Measurements from ENCODE around the gene RAVER2.
"Not testable (repeated sequence)": the region's sequence is repeated elsewhere in the genome, so short reads cannot be mapped to it uniquely, and the experiment has no call there.

RAVER2 gene

GRCh38 chr1:64810001-64810400 lies 65.1 kb downstream of the RAVER2 start:
- H3K4me1 ChIP-seq (ENCODE audit: low read length), result no peaks in the 10 kb centered on the region
- no peak overlapping the region for H3K9ac ChIP-seq (ENCODE audit: low read length)
- H3K36me3 ChIP-seq (replicated peaks; ENCODE audit: low read depth, low read length), result no peaks in the 10 kb centered on the region
- no peaks in the 10 kb centered on the region for H3K27me3 ChIP-seq (ENCODE audit: low read depth, low read length)
- H2AFZ ChIP-seq (ENCODE audit: low read depth, low read length), result no peak overlapping the region
- H4K20me1 ChIP-seq (ENCODE audit: insufficient read depth, low read length), result no peaks in the 10 kb centered on the region
- no peak overlapping the region for H3K4me3 ChIP-seq (ENCODE audit: low read length)
- TF ChIP-seq EZH2phosphoT487 (IDR thresholded peaks at IDR 0.05; ENCODE audit: low read depth) (no peak), CTCF (IDR thresholded peaks at IDR 0.05; ENCODE audit: low read depth, low read length) (no peak)
- H3K27ac ChIP-seq (ENCODE audit: low read length), result no peak overlapping the region
- H3K9me3 ChIP-seq (ENCODE audit: insufficient read depth, low read length), result no peaks in the 10 kb centered on the region
- H3K4me2 ChIP-seq (ENCODE audit: low read length), result no peak overlapping the region
- no peaks in the 10 kb centered on the region for H3K79me2 ChIP-seq (ENCODE audit: low read length)

- H3K27me3 ChIP-seq (ENCODE audit: low read depth, low read length), result no peaks in the 10 kb centered on the region
- H2AFZ ChIP-seq (ENCODE audit: low read depth, low read length), result no peak overlapping the region
- H3K4me2 ChIP-seq (ENCODE audit: low read length), result no peak overlapping the region
- no peak overlapping the region for H3K9ac ChIP-seq (ENCODE audit: low read length)
- no peaks in the 10 kb centered on the region for H3K79me2 ChIP-seq (ENCODE audit: low read length)
- no peaks in the 10 kb centered on the region for H3K4me1 ChIP-seq (ENCODE audit: low read length)
- H3K4me3 ChIP-seq (ENCODE audit: low read length), result no peak overlapping the region
- no peaks in the 10 kb centered on the region for H4K20me1 ChIP-seq (ENCODE audit: insufficient read depth, low read length)
- TF ChIP-seq CTCF (IDR thresholded peaks at IDR 0.05; ENCODE audit: low read depth, low read length), result no peak
- TF ChIP-seq EZH2phosphoT487 (IDR thresholded peaks at IDR 0.05; ENCODE audit: low read depth), result no peak
- H3K36me3 ChIP-seq (replicated peaks; ENCODE audit: low read depth, low read length), result no peaks in the 10 kb centered on the region
- no peak overlapping the region for H3K27ac ChIP-seq (ENCODE audit: low read length)
- H3K9me3 ChIP-seq (ENCODE audit: insufficient read depth, low read length), result no peaks in the 10 kb centered on the region
Measured at GRCh38 chr1:64811131-64811530, 66.3 kb downstream of the RAVER2 start.

GRCh38 chr1:64814427-64814826 lies 69.6 kb downstream of the RAVER2 start:
- TF ChIP-seq EZH2phosphoT487 (IDR thresholded peaks at IDR 0.05; ENCODE audit: low read depth) (no peak), CTCF (IDR thresholded peaks at IDR 0.05; ENCODE audit: low read depth, low read length) (no peak)

GRCh38 chr1:64817364-64817763 lies 72.5 kb downstream of the RAVER2 start:
- H3K4me1 ChIP-seq (ENCODE audit: low read length); H3K27ac ChIP-seq (ENCODE audit: low read length); H3K79me2 ChIP-seq (ENCODE audit: low read length); H3K4me3 ChIP-seq (ENCODE audit: low read length); H3K4me2 ChIP-seq (ENCODE audit: low read length); H3K27me3 ChIP-seq (ENCODE audit: low read depth, low read length); H4K20me1 ChIP-seq (ENCODE audit: insufficient read depth, low read length); H2AFZ ChIP-seq (ENCODE audit: low read depth, low read length); H3K9me3 ChIP-seq (ENCODE audit: insufficient read depth, low read length); H3K36me3 ChIP-seq (replicated peaks; ENCODE audit: low read depth, low read length); H3K9ac ChIP-seq (ENCODE audit: low read length): not testable (repeated sequence)

More at GRCh38 chr1:64814427-64814826, 69.6 kb downstream of the RAVER2 start:
- no peaks in the 10 kb centered on the region for H3K36me3 ChIP-seq (replicated peaks; ENCODE audit: low read depth, low read length)
- H3K9ac ChIP-seq (ENCODE audit: low read length), result no peak overlapping the region
- H2AFZ ChIP-seq (ENCODE audit: low read depth, low read length), result no peak overlapping the region
- H3K79me2 ChIP-seq (ENCODE audit: low read length), result no peaks in the 10 kb centered on the region
- no peaks in the 10 kb centered on the region for H4K20me1 ChIP-seq (ENCODE audit: insufficient read depth, low read length)
- no peaks in the 10 kb centered on the region for H3K9me3 ChIP-seq (ENCODE audit: insufficient read depth, low read length)
- no peak overlapping the region for H3K4me2 ChIP-seq (ENCODE audit: low read length)
- no peaks in the 10 kb centered on the region for H3K27me3 ChIP-seq (ENCODE audit: low read depth, low read length)
- no peaks in the 10 kb centered on the region for H3K4me1 ChIP-seq (ENCODE audit: low read length)
- no peak overlapping the region for H3K27ac ChIP-seq (ENCODE audit: low read length)
- no peak overlapping the region for H3K4me3 ChIP-seq (ENCODE audit: low read length)

GRCh38 chr1:64820572-64820971 lies 75.7 kb downstream of the RAVER2 start:
- H3K9me3 ChIP-seq (ENCODE audit: insufficient read depth, low read length); H3K4me3 ChIP-seq (ENCODE audit: low read length): not testable (repeated sequence)

More at GRCh38 chr1:64820572-64820971, 75.7 kb downstream of the RAVER2 start:
- H3K79me2 ChIP-seq (ENCODE audit: low read length); H4K20me1 ChIP-seq (ENCODE audit: insufficient read depth, low read length); H3K27me3 ChIP-seq (ENCODE audit: low read depth, low read length); H3K36me3 ChIP-seq (replicated peaks; ENCODE audit: low read depth, low read length); H3K9ac ChIP-seq (ENCODE audit: low read length); H3K27ac ChIP-seq (ENCODE audit: low read length); H3K4me1 ChIP-seq (ENCODE audit: low read length); H2AFZ ChIP-seq (ENCODE audit: low read depth, low read length); H3K4me2 ChIP-seq (ENCODE audit: low read length): not testable (repeated sequence)
